Activated CD4-positive, alpha-beta T cell treated with anti-CD3 and anti-CD28 coated beads for 1 hour (primary cell): Measurements from ENCODE around the gene NCR3LG1.

Experiments
- DNase-seq: peaks from one replicate; pipeline ENCODE4 v3.0.0-alpha.2; 2020

NCR3LG1 gene

GRCh38 chr11:17351510-17352176 is at the start of gene NCR3LG1:
TSS of gene NCR3LG1 (plus strand) at chr11:17351800. CDS start at chr11:17351970, 170 bp downstream.
- DNase-seq, result peak; percentile 38

GRCh38 chr11:17313349-17314231 is 38.0 kb upstream of the NCR3LG1 start:
- DNase-seq, result no peak

GRCh38 chr11:17314232-17314547 is 37.4 kb upstream of the NCR3LG1 start:
- no peak for DNase-seq

GRCh38 chr11:17314904-17315426 is 36.6 kb upstream of the NCR3LG1 start:
- no peak for DNase-seq

- DNase-seq, result no peak
Measured at GRCh38 chr11:17328871-17329494, 22.6 kb upstream of the NCR3LG1 start.

- no peak for DNase-seq
Measured at GRCh38 chr11:17331669-17332068, 19.9 kb upstream of the NCR3LG1 start.

- no peak for DNase-seq
Measured at GRCh38 chr11:17333799-17334586, 17.6 kb upstream of the NCR3LG1 start.

GRCh38 chr11:17343257-17343656 is 8.3 kb upstream of the NCR3LG1 start:
- no peak for DNase-seq

GRCh38 chr11:17343907-17344306 is 7.7 kb upstream of the NCR3LG1 start:
- DNase-seq, result no peak

GRCh38 chr11:17347676-17348075 is 3.9 kb upstream of the NCR3LG1 start:
- no peak for DNase-seq

GRCh38 chr11:17350455-17351171 is 987 bp upstream of the NCR3LG1 start:
- DNase-seq, result no peak

GRCh38 chr11:17351172-17351509 is 459 bp upstream of the NCR3LG1 start:
- no peak for DNase-seq

GRCh38 chr11:17352950-17353820 is 1.6 kb downstream of the NCR3LG1 start:
- peak; percentile 32 for DNase-seq

GRCh38 chr11:17353821-17354600 is 2.4 kb downstream of the NCR3LG1 start:
- DNase-seq, result no peak

GRCh38 chr11:17354601-17354991 is 3.0 kb downstream of the NCR3LG1 start:
- DNase-seq, result peak; percentile 14

- no peak for DNase-seq
Measured at GRCh38 chr11:17366495-17366894, 14.9 kb downstream of the NCR3LG1 start.

GRCh38 chr11:17368551-17368950 is 17.0 kb downstream of the NCR3LG1 start:
- DNase-seq, result no peak

- no peak for DNase-seq
Measured at GRCh38 chr11:17369094-17369493, 17.5 kb downstream of the NCR3LG1 start.

GRCh38 chr11:17369684-17370243 is 18.2 kb downstream of the NCR3LG1 start:
- no peak for DNase-seq

GRCh38 chr11:17371614-17372013 is 20.0 kb downstream of the NCR3LG1 start:
- no peak for DNase-seq
